GM12872 (cell line): Measurements from ENCODE around the gene FAXC.

Experiments
- TF ChIP-seq, protein P1 (sequence below): IDR thresholded peaks from 3 replicates; pipeline ENCODE4 v1.5.1; 2011; ENCODE audit warnings: low read depth, mild to moderate bottlenecking, low read length, moderate library complexity; ENCODE audit not compliant: insufficient read depth

FAXC gene

DNA sequence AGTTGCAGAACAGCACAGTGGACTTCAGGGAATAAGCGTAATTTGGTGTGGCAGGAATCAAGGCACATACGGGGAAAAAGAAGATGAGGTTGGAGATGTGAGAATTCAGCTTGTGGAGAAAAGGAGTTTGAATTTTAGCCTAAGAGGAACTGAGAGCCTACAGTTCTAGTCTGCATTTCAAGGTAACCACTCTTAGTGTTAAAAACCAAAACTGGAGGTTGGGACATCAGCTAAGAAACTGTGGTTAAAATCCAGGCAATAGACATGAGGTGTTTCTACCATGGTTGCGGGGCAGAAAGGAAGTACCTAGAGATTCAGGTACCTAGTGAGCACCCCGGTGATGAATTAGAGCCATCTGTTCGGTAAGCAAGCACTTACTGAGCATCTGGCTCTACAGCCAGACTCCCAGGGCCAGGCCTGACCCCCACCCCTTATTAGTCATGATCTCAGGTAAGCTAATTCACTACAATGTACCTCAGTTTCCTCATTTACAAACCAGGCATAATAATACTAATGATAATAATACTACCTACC is 44.4 kb downstream of the FAXC start:
- TF ChIP-seq, protein P1, sequence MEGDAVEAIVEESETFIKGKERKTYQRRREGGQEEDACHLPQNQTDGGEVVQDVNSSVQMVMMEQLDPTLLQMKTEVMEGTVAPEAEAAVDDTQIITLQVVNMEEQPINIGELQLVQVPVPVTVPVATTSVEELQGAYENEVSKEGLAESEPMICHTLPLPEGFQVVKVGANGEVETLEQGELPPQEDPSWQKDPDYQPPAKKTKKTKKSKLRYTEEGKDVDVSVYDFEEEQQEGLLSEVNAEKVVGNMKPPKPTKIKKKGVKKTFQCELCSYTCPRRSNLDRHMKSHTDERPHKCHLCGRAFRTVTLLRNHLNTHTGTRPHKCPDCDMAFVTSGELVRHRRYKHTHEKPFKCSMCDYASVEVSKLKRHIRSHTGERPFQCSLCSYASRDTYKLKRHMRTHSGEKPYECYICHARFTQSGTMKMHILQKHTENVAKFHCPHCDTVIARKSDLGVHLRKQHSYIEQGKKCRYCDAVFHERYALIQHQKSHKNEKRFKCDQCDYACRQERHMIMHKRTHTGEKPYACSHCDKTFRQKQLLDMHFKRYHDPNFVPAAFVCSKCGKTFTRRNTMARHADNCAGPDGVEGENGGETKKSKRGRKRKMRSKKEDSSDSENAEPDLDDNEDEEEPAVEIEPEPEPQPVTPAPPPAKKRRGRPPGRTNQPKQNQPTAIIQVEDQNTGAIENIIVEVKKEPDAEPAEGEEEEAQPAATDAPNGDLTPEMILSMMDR = no peak

GRCh38 chr6:99297415-99297814 is 52.1 kb downstream of the FAXC start:
- TF ChIP-seq, protein P1 = no peak

DNA sequence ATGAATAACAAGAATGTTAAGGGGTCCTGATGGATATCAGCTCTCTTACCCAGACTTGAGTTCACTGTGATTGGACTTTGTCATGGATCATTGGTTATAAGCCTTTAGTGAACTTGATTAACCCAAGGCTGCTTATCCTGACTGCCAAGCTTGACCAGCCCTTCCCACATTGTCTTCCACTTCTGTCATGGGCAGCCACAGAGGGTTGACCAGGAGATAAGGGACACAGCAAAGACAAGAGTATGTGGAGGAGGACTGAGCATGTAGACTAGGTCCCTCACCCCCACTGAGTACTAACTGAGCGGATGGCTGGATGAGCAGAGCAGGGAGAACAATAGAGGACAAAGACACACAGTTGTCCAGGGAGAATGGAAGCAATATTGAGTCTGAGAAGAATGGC is 52.5 kb downstream of the FAXC start:
- TF ChIP-seq, protein P1 = no peak

DNA sequence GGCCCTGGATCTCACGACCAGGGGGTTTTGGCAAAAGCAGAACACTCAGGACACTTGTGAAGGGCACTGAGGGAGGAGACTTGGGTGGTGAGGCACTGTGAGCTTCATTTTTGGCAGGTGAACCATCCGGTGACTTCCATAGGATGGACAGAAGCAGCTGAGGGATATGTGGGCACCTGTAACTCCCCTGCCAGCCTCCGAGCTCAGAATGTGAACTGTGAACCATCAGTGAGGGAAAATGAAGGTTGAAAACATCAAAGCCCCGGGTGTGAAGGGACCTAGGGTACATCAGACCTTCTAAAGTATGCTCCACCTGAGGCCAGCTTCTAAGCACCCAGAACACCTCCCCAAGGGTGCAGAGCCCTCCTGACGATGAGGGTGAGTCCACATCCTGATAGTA is 53.2 kb downstream of the FAXC start:
- TF ChIP-seq, protein P1 = no peak

GRCh38 chr6:99295276-99295675 is 54.2 kb downstream of the FAXC start:
- TF ChIP-seq, protein P1 = no peak

DNA sequence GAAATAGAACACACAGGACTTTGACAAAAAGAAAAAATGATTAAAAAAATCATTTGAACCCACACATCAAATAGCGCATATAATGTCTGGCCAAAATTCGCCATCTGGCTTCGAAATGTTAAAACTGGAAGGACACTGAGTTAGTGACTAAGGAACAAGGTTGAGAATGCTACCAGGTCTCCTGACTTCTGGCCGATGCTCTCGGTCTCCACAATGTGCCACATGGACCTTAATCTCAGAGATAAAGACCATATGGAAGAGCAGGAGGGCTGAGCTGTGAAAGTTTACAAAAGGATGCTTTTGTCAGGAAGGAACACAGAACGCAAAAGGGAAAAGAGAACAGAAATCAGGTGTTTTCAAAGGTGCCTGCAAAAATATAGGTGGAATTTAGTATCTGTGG is 54.7 kb downstream of the FAXC start:
- TF ChIP-seq, protein P1 = no peak

GRCh38 chr6:99289701-99290100 is 59.8 kb downstream of the FAXC start:
- TF ChIP-seq, protein P1 = no peak
